SIG-M5 treated with dmso at 0.1 percent for 504 hours (cell line): ENCODE results near the gene GBP6.
"Not testable (repeated sequence)": the region's sequence is repeated elsewhere in the genome, so short reads cannot be mapped to it uniquely, and the experiment has no call there.

Source experiments
- DNase-seq: peaks from one replicate; lab custom pipeline; 2025; ENCODE audit not compliant: unreplicated experiment; lab: John Stamatoyannopoulos, UW

Gene GBP6

GRCh38 chr1:89367221-89367620 is 3.4 kb downstream of the GBP6 start:
- DNase-seq = no peak

DNA sequence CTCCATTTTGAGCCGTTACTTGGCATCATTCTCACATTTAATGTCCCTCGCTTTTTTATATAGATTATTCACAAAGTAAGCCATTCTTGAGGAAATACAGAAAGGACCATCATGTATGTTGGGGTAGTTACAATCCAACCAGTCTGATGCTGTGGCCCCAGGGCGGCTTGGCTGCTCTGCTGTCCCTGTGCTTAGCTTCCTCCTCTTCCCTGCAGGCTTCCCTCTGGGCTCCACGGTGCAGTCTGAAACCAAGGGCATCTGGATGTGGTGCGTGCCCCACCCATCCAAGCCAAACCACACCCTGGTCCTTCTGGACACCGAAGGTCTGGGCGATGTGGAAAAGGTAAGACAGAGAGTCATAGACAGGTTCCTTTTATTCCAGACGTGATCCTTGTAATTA is 5.5 kb downstream of the GBP6 start:
- DNase-seq = no peak

- not testable (repeated sequence) for DNase-seq
Observed at GRCh38 chr1:89373810-89374209, 10.0 kb downstream of the GBP6 start.

- no peak for DNase-seq
Observed at GRCh38 chr1:89378001-89378400, 14.1 kb downstream of the GBP6 start.

DNA sequence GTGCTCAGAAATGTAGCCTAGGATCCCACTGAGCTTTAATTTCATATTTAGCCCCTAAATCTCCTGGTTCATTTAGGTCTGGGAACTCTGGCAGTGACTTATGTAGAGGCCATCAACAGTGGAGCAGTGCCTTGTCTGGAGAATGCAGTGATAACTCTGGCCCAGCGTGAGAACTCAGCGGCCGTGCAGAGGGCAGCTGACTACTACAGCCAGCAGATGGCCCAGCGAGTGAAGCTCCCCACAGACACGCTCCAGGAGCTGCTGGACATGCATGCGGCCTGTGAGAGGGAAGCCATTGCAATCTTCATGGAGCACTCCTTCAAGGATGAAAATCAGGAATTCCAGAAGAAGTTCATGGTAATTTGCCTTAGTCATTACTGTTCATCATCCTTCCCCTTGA is 17.8 kb downstream of the GBP6 start:
- no peak for DNase-seq

GRCh38 chr1:89382479-89382878 is 18.6 kb downstream of the GBP6 start:
- DNase-seq = no peak

DNA sequence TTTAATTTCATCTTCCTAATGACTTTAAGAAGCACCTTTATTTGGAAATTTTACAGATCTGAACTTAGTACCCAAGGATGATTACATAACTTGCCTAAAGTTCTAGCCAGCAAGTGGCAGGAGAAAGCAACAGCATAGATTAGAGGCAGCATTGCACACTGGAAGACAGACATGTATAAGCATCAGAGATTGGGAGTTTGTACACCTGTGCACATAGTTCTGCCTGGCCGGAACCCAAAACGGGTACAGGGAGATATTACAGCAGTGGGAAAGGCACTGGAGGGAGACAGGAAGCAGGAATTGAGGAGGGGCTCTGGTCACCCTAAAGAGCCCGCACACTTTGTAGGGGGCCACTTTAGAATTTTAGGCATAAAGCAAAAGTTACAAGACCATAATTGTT is 19.3 kb downstream of the GBP6 start:
- DNase-seq = no peak

GRCh38 chr1:89390707-89391106 is 26.8 kb downstream of the GBP6 start:
- no peak for DNase-seq

DNA sequence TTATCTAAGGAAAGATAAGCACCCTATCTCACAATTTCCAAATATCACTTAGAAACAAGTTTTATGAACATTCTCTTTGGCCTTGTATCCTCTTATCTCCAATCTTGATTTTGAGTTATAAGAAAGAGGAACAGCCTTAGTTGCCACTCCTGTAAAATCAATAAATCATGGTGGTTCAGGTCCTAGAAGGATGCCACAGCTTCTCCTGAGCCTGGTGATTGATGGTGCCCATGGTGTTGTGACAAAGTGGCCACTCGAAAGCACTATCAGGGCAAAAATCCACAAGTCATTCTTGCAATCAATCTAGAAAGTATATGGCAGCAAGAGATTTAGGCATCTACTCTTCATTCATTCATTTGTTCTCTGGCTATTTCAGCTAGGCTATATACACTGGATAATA is 27.8 kb downstream of the GBP6 start:
- DNase-seq = no peak

DNA sequence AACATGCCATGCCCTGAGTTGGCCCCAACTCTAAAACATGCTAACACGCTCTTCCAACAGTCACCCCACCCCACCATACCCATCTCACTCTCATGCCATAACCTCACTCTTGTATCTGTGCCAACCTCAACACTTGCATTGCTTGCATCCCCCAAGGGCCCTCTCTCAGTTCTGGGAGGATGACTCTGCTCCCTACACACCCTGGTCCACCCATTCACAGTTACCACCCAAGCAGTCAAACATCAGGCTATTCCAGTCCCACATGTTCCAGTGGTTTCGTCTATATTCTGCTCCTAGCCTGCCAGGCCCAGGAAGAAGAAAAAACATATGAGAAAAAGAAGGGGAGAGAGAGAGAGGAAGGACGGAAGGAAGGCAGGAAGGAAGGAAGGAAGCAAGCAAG is 31.0 kb downstream of the GBP6 start:
- no peak for DNase-seq

GRCh38 chr1:89396902-89397301 is 33.0 kb downstream of the GBP6 start:
- DNase-seq = no peak

GRCh38 chr1:89405275-89405929 is 41.5 kb downstream of the GBP6 start:
- no peak for DNase-seq

GRCh38 chr1:89407360-89407759 is 43.5 kb downstream of the GBP6 start:
- no peak for DNase-seq

- DNase-seq = not testable (repeated sequence)
Observed at GRCh38 chr1:89407768-89408167, 43.9 kb downstream of the GBP6 start.

- DNase-seq = no peak
Observed at GRCh38 chr1:89425056-89425455, 61.2 kb downstream of the GBP6 start.

- peak; percentile 60 for DNase-seq
Observed at GRCh38 chr1:89429062-89429461, 65.2 kb downstream of the GBP6 start.

DNA sequence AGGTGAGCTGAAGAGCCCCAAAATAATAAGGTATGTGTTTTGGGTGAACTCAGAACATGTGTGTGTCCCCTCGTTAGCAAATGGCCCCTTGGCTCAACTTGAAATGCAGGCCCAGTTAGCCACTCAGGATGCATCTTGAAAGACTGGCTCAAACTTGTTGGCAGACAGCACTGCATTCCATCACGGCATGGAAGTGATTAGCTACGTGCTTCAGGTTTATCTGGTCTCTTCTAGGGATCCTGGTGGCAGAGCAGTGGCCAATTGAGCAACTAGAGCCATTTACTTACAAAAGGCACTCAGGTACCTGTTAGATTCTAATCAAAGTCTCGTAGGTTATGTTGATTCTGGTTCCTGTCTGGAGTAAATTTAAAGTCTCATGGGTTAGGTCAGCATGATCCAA is 65.8 kb downstream of the GBP6 start:
- not testable (repeated sequence) for DNase-seq

DNA sequence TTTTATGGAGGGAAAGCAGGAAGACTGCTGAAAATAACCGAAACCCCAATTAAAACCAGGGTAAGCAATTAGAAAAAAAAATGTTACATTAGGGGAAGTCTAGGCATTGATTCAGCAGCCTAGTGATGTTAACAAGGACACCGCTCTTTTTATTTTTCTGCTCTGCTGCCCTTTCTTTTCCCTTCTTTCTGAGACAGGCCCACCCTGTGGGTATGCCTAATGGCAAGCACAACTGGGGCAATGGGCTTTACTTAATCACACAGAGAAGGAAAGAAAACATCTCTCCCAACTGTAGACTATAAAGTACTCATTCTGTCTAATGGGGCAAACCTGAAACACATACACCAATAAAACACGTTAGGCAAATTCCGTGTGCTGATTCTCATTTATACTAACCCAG is 69.6 kb downstream of the GBP6 start:
- no peak for DNase-seq

DNA sequence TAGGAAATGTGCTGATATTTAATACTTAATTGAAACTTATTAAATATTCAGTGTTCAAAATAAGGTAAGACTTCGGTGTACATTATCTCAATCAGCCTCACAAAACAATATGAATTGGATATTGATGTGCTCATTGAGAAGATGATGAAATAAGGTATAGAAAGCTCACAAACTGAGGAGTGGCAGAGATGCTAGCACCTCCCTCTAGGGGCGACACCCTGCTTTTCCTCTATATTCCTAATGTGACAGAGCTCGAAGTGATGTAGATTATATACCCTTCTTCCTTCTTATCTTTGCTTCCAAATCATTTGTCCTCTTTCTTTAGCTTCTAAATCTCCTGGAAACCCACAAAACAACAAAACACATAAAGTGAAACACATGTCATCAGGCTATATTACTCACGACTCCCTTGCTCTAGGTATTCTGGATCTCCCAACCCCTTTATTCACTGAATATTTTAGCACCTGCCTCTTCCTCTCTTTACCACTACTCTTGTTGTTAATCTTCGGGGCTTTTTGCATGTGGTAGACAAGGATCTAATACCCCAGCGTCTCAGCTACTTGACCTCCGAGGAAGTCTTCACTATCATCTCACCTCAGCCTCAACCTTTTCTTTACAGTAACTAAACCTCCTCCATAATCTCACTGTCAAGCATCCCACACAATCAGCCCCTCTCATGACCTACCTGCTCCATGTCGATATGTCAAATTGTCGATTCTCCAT is 70.4 kb downstream of the GBP6 start:
- not testable (repeated sequence) for DNase-seq
